Measurements from ENCODE around the gene GAS6. TPM values are rescaled to one million over a fixed set of nuclear protein-coding genes. Genes with fewer than 3 reads are reported as not detected.

Gene GAS6
- total and polyA plus RNA-seq, 2 donors (not counting 1 experiment from before 2014, with no cell fraction given), result 0.25 to 0.78 TPM

DNA sequence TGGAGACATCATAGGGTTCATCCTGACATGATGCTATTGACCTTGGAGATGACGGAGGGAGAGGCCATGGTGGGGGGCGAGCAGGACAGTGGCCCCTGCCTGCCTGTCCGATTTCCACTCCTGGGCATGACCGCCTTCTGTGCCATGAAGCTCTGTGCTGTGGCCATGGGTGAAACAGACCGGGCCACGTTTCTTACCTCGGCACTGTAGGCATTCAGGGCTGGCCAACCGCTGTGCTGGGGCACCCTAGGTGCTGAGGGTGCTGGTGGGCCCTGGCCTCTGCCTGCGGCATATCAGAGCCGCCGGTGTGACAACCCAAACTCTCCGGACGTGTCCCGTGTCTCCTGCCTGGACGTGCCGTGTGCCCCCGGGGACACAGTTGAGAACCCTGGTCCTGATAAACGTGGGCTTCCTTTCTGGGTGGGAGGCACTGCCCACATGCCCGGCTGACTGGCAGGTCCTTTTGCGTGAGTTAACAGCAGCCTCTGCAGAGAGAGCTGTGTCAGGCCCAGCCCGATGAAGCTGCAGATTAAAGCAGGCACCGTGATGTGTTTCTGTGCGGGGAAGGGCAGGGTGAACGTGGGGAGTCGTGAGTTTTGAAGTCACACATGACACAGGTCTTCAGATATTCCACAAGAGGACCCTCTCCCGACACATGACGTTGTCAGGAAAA, 58.3 kb downstream of the GAS6 start:
- H3K27me3 ChIP-seq (replicated peaks in 1 of 4; ENCODE audit: control extremely low read depth in 1 of 4, control insufficient read depth in 3 of 4, insufficient read depth in 4 of 4, low read length in 3 of 4), result no peaks in the 10 kb centered on the region
- H3K4me1 Mint-ChIP-seq, result no peaks in the 10 kb centered on the region
- peaks cover 0 to 42% (median 15%) of the 10 kb centered on the region in 3 donors for H3K9me3 ChIP-seq (ENCODE audit: control extremely low read depth in 1 of 3, control insufficient read depth in 2 of 3, insufficient read depth in 1 of 3, low read length in 2 of 3)
- no peak for ATAC-seq (ENCODE audit: low read depth)
- WGBS (ENCODE audit: insufficient coverage), result 96% methylated on average over 24 of the region's 27 CpGs
- no peak overlapping the region for H3K4me2 ChIP-seq (replicated peaks; ENCODE audit: low read depth, low read length, poor library complexity, severe bottlenecking)
- peaks cover 5% of the 10 kb centered on the region for H3K9me3 Mint-ChIP-seq (ENCODE audit: insufficient read depth)
- intact Hi-C loops (cut with micrococcal nuclease), result no loop called here
- no peaks in the 10 kb centered on the region for H3K79me2 ChIP-seq (ENCODE audit: control insufficient read depth, insufficient read depth, low read length)
- no peak overlapping the region for H3K4me3 ChIP-seq (ENCODE audit: control extremely low read depth in 1 of 5, extremely low read depth in 1 of 5, insufficient read depth in 1 of 5, low read depth in 2 of 5, low read length in 4 of 5)
- H3K4me1 ChIP-seq (ENCODE audit: control insufficient read depth in 2 of 2, insufficient read depth in 2 of 2, low read length in 2 of 2), result no peaks in the 10 kb centered on the region
- DNase-seq, result no peak
- no peaks in the 10 kb centered on the region for H3K36me3 ChIP-seq (replicated peaks in 1 of 2; ENCODE audit: control extremely low read depth in 1 of 2, control insufficient read depth in 1 of 2, extremely low read depth in 1 of 2, insufficient read depth in 2 of 2, low read length in 1 of 2)
- no peaks in the 10 kb centered on the region for H3K27me3 Mint-ChIP-seq
- CTCF ChIA-PET, result no interaction called here
- H3K27ac Mint-ChIP-seq, result no peak overlapping the region
- TF ChIP-seq EZH2 (IDR thresholded peaks at IDR 0.05; ENCODE audit: borderline replicate concordance, insufficient read depth, low read depth, low read length, poor library complexity, severe bottlenecking), result no peak
- TF ChIP-seq, protein P1, sequence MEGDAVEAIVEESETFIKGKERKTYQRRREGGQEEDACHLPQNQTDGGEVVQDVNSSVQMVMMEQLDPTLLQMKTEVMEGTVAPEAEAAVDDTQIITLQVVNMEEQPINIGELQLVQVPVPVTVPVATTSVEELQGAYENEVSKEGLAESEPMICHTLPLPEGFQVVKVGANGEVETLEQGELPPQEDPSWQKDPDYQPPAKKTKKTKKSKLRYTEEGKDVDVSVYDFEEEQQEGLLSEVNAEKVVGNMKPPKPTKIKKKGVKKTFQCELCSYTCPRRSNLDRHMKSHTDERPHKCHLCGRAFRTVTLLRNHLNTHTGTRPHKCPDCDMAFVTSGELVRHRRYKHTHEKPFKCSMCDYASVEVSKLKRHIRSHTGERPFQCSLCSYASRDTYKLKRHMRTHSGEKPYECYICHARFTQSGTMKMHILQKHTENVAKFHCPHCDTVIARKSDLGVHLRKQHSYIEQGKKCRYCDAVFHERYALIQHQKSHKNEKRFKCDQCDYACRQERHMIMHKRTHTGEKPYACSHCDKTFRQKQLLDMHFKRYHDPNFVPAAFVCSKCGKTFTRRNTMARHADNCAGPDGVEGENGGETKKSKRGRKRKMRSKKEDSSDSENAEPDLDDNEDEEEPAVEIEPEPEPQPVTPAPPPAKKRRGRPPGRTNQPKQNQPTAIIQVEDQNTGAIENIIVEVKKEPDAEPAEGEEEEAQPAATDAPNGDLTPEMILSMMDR (IDR thresholded peaks at IDR 0.05), result no peak
- H3K9ac ChIP-seq (ENCODE audit: low read length), result no peak overlapping the region
- no peak overlapping the region for H2AFZ ChIP-seq (ENCODE audit: insufficient read depth, low read depth, low read length, poor library complexity, severe bottlenecking)
- POLR2A ChIA-PET, result no interaction called here
- H4K20me1 ChIP-seq (ENCODE audit: control insufficient read depth, insufficient read depth, low read length, poor library complexity, severe bottlenecking), result no peaks in the 10 kb centered on the region
- H3K4me3 Mint-ChIP-seq, result no peak overlapping the region
- H3K27ac ChIP-seq (ENCODE audit: low read length in 2 of 2), result no peak overlapping the region

DNA sequence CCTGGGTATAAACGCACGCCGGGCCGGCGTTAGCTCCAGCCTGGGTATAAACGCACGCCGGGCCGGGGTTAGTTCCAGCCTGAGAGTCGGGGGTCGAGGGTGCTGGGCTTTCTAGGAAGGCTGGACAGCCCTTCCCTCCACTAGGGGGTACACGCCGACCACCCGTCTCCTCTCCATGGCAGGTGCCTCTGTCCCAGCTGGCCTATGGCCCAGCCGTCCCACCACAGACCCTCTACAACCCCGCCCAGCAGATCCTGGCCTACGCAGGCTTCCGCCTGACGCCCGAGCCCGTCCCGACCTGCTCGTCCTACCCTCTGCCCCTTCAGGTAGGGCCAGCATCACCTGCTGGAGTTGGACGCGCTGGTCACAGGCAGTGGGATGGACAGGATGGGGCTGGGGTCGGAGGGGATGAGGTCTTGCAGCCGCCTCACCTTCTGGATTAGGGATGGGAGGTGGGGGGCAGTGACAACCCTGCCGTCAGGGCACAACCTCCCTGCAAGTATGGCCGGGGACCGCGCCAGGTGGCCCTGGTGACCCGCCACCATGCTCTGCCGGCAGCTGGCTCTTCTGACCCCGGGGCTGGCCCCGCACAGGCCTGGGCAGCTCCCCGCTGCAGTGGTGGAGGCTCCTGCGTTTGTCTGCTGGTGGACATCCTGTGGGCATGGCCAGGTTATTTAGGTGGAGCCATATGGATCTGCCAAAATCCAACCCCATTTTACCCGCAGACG, 59.0 kb downstream of the GAS6 start:
- H2AFZ ChIP-seq (ENCODE audit: insufficient read depth, low read depth, low read length, poor library complexity, severe bottlenecking), result no peak overlapping the region
- Mint-ChIP-seq H3K9me3 (ENCODE audit: insufficient read depth) (peaks cover 5% of the 10 kb centered on the region), H3K27ac (no peak overlapping the region), H3K4me1 (no peaks in the 10 kb centered on the region), H3K4me3 (no peak overlapping the region), H3K27me3 (no peaks in the 10 kb centered on the region)
- CTCF ChIA-PET, result no interaction called here
- H3K4me3 ChIP-seq (ENCODE audit: control extremely low read depth in 1 of 5, extremely low read depth in 1 of 5, insufficient read depth in 1 of 5, low read depth in 2 of 5, low read length in 4 of 5), result no peak overlapping the region
- no peaks in the 10 kb centered on the region for H3K27me3 ChIP-seq (replicated peaks in 1 of 4; ENCODE audit: control extremely low read depth in 1 of 4, control insufficient read depth in 3 of 4, insufficient read depth in 4 of 4, low read length in 3 of 4)
- intact Hi-C loops (cut with micrococcal nuclease), result no loop called here
- no peaks in the 10 kb centered on the region for H3K79me2 ChIP-seq (ENCODE audit: control insufficient read depth, insufficient read depth, low read length)
- POLR2A ChIA-PET, result no interaction called here
- WGBS (ENCODE audit: insufficient coverage), result 92% methylated on average over 38 of the region's 39 CpGs
- DNase-seq, result no peak
- no peaks in the 10 kb centered on the region for H4K20me1 ChIP-seq (ENCODE audit: control insufficient read depth, insufficient read depth, low read length, poor library complexity, severe bottlenecking)
- TF ChIP-seq, protein P1 (IDR thresholded peaks at IDR 0.05), result no peak
- no peak for TF ChIP-seq EZH2 (IDR thresholded peaks at IDR 0.05; ENCODE audit: borderline replicate concordance, insufficient read depth, low read depth, low read length, poor library complexity, severe bottlenecking)
- H3K36me3 ChIP-seq (replicated peaks in 1 of 2; ENCODE audit: control extremely low read depth in 1 of 2, control insufficient read depth in 1 of 2, extremely low read depth in 1 of 2, insufficient read depth in 2 of 2, low read length in 1 of 2), result no peaks in the 10 kb centered on the region
- no peak overlapping the region for H3K27ac ChIP-seq (ENCODE audit: low read length in 2 of 2)
- no peaks in the 10 kb centered on the region for H3K4me1 ChIP-seq (ENCODE audit: control insufficient read depth in 2 of 2, insufficient read depth in 2 of 2, low read length in 2 of 2)
- no peak for ATAC-seq (ENCODE audit: low read depth)
- H3K4me2 ChIP-seq (replicated peaks; ENCODE audit: low read depth, low read length, poor library complexity, severe bottlenecking), result no peak overlapping the region
- no peak overlapping the region for H3K9ac ChIP-seq (ENCODE audit: low read length)
- H3K9me3 ChIP-seq (ENCODE audit: control extremely low read depth in 1 of 3, control insufficient read depth in 2 of 3, insufficient read depth in 1 of 3, low read length in 2 of 3), result peaks cover 0 to 35% (median 15%) of the 10 kb centered on the region in 3 donors
